NCI-H526 (cell line): Measurements from ENCODE around the gene CEACAM6.
"Not testable (repeated sequence)": the region's sequence is repeated elsewhere in the genome, so short reads cannot be mapped to it uniquely, and the experiment has no call there.

ENCODE experiments used
- DNase-seq, 2 experiments: peaks; one replicate each; lab custom pipeline; 2025; lab: John Stamatoyannopoulos, UW

Gene CEACAM6

GRCh38 chr19:41755328-41755913 is at the start of gene CEACAM6:
CEACAM6 (plus strand) TSS chr19:41755530; CDS start chr19:41755639, 109 bp downstream.
- DNase-seq: no peak

- DNase-seq: peak; percentile 37 to 78
These were observed 48.4 kb upstream of the CEACAM6 start for GRCh38 chr19:41706741-41707501.

- no peak for DNase-seq
These were observed 47.9 kb upstream of the CEACAM6 start for GRCh38 chr19:41707502-41707812.

GRCh38 chr19:41707871-41708371 is 47.4 kb upstream of the CEACAM6 start:
- DNase-seq: no peak

- DNase-seq: no peak
These were observed 46.8 kb upstream of the CEACAM6 start, which contains the start of gene CEACAM5 for GRCh38 chr19:41708481-41708880. CEACAM5 (plus strand) TSS chr19:41708626; CDS start chr19:41708732, 106 bp downstream.

GRCh38 chr19:41709516-41709915 is 45.8 kb upstream of the CEACAM6 start:
- not testable (repeated sequence) for DNase-seq

GRCh38 chr19:41709951-41710645 is 45.2 kb upstream of the CEACAM6 start:
- DNase-seq: no peak

- no peak for DNase-seq
These were observed 43.7 kb upstream of the CEACAM6 start for GRCh38 chr19:41711376-41712261.

GRCh38 chr19:41714598-41714997 is 40.7 kb upstream of the CEACAM6 start:
- no peak for DNase-seq

- DNase-seq: no peak
These were observed 36.6 kb upstream of the CEACAM6 start for GRCh38 chr19:41718761-41719160.

- DNase-seq: no peak
These were observed 35.2 kb upstream of the CEACAM6 start for GRCh38 chr19:41720103-41720502.

- no peak for DNase-seq
These were observed 28.8 kb upstream of the CEACAM6 start for GRCh38 chr19:41726493-41726892.

- no peak for DNase-seq
These were observed 21.2 kb upstream of the CEACAM6 start for GRCh38 chr19:41734156-41734555.

- DNase-seq: no peak
These were observed 20.7 kb upstream of the CEACAM6 start for GRCh38 chr19:41734585-41734984.

GRCh38 chr19:41735071-41735600 is 20.2 kb upstream of the CEACAM6 start:
- DNase-seq: no peak

GRCh38 chr19:41739361-41739760 is 16.0 kb upstream of the CEACAM6 start:
- DNase-seq: no peak

- DNase-seq: no peak
These were observed 14.7 kb upstream of the CEACAM6 start for GRCh38 chr19:41740415-41741243.

- DNase-seq: no peak
These were observed 14.1 kb upstream of the CEACAM6 start for GRCh38 chr19:41741244-41741554.

GRCh38 chr19:41744850-41745249 is 10.5 kb upstream of the CEACAM6 start:
- no peak for DNase-seq

- no peak for DNase-seq
These were observed 9.6 kb upstream of the CEACAM6 start for GRCh38 chr19:41745756-41746155.
